Head of caudate nucleus (tissue), 42 donors: Measurements from ENCODE around the gene TFAP2B.

Source experiments
- DNase-seq, 42 donors: peaks; one replicate each; pipeline versions ENCODE4 v3.0.0 to v3.0.0-alpha.2; 2020 to 2021; ENCODE audit warnings: mixed read lengths in 7 of 42
- intact Hi-C: fragments of 100-400 bp; cut with DNase I; formaldehyde crosslinking; loops from one replicate; pipeline ENCODE4 v1.15.0; 2022

The TFAP2B gene

DNA sequence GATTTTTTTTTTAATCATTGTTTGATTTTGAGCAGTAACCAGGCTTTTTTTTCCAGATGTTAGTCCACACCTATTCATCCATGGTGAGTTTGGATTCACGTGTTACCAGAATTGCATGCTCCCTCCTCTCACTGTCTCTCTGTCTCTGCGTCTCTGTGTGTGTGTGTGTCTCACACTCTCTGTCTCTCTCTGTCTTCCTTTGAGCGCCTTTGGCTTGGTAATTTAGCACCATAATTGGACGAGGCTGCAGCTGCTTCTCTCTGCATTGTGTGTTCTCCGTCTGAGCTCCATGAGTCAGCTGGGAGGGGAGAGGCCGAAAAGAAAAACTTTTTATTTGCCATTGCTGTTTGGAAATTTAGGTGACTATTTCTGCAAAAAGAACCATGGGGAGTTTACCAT lies 3.4 kb downstream of the TFAP2B start:
- DNase-seq: no peak
- intact Hi-C loops: no loop called here

GRCh38 chr6:50823094-50823920 lies 4.6 kb downstream of the TFAP2B start:
- intact Hi-C loops: no loop called here
- DNase-seq: no peak

GRCh38 chr6:50824552-50824951 lies 5.9 kb downstream of the TFAP2B start:
- DNase-seq: no peak
- intact Hi-C loops: no loop called here

- intact Hi-C loops: no loop called here
- DNase-seq: no peak
Measured at GRCh38 chr6:50825375-50826036, 6.8 kb downstream of the TFAP2B start.

DNA sequence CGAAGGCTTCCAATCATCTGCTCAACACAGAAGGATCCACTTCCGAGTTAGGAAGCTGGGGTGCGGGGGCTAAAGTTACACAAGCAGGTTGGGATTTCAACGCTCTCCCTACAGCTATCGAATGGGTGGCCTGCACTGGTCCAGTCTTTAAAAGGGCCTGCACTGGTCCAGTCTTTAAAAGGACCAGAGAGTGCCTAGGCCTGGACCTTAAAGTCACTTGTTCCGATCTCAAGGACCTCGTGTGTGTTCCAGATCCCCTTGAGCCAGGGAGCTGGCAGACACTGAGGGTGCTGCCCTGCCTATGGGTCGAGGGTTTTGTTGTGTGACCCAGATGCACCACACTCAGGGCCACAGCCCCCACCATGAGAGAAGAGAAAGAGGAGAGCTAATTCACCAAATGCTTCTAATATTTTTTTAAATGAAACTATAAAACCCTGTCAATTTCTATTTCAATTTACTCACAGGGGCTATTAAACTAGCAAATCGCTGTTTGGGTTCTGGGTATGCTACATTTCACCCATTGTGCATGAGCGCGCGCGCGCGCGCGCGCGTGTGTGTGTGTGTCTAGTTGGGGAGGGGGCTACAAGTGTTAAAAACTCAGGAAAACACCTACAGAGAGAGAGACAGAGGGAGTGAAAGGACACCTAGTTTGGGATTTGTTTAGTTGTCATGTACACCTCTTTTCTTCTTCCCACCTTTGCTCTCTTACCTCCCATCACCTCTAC lies 7.5 kb downstream of the TFAP2B start:
- no peak for DNase-seq
- intact Hi-C loops: no loop called here

GRCh38 chr6:50826803-50827202 lies 8.1 kb downstream of the TFAP2B start:
- DNase-seq: no peak
- intact Hi-C loops: no loop called here

- intact Hi-C loops: no loop called here
- no peak for DNase-seq
Measured at GRCh38 chr6:50829049-50829448, 10.4 kb downstream of the TFAP2B start.

DNA sequence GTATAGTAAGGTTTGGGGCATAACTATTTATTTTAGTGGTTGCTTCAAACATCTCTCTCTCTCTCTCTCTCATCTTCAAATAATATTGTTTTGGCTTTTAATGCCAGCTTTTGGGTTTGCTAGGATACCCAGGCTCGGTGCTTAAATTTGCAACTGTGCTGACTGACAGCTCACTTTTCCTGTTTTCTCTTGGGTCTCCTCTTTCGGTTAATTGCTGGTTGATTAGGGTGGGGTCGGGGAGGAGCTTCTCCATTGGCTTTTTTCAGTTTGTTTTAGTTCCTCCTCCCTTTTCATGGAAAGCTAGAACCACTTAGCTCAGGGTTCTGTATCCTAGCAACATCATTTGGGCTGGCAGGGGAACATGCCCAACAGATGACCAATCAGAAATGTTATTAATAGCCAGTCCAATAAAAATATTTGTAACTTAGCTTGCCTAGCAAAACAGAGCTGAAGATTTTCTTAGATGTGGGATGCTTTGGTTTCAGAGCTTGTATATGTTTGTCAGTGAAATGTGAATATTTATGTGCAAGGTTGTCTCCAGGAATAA lies 11.3 kb downstream of the TFAP2B start:
- intact Hi-C loops: no loop called here

GRCh38 chr6:50831186-50831585 lies 12.5 kb downstream of the TFAP2B start:
- no peak for DNase-seq
- intact Hi-C loops: no loop called here

More for the DNA sequence above, 11.3 kb downstream of the TFAP2B start:
- DNase-seq: no peak

GRCh38 chr6:50832912-50833311 lies 14.2 kb downstream of the TFAP2B start:
- no peak for DNase-seq
- intact Hi-C loops: no loop called here

DNA sequence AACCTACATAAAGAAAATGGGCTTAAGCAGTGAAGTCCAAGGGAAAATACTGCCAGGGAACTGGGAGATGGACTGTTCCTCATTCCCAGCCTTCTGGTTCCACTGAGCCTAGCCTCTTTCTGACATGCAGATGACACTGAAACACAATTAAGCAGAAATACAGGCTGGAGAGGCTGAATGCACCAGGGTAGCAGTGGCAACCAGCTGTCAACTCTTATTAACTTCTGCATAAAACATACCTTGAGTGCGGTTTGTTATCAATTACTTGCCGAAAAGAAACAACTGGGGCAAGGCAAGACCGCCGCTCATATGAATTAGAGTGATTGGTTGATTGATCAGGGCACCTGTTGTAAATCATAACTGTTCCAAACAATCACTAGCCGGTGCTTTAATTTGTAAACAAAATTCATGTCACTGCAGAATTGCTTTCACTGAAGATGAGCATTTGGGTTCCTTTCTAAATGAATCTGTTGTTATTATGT lies 16.3 kb downstream of the TFAP2B start:
- no peak for DNase-seq
- intact Hi-C loops: no loop called here

DNA sequence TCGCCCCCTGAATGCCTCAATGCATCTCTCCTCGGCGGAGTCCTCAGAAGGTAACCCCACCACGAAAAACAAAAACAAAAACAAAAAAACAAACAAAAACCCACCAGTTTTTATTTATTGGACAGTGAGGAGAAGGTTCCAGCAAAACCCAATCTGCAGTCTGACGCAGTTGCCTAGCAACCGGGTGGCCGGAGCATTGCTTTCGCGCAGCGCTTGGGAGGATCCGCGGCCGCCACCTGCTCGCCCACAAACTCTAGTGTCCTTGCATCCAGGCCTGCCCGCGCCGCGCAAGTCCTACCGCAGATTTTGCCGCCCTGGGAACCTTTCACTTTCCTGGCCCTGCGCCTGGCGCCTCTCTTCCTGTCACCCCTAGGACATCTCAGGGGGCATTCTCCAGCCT lies 17.6 kb downstream of the TFAP2B start:
- intact Hi-C loops: no loop called here
- no peak for DNase-seq

- no peak for DNase-seq
- intact Hi-C loops: no loop called here
Measured at GRCh38 chr6:50837589-50838445, 19.1 kb downstream of the TFAP2B start.

DNA sequence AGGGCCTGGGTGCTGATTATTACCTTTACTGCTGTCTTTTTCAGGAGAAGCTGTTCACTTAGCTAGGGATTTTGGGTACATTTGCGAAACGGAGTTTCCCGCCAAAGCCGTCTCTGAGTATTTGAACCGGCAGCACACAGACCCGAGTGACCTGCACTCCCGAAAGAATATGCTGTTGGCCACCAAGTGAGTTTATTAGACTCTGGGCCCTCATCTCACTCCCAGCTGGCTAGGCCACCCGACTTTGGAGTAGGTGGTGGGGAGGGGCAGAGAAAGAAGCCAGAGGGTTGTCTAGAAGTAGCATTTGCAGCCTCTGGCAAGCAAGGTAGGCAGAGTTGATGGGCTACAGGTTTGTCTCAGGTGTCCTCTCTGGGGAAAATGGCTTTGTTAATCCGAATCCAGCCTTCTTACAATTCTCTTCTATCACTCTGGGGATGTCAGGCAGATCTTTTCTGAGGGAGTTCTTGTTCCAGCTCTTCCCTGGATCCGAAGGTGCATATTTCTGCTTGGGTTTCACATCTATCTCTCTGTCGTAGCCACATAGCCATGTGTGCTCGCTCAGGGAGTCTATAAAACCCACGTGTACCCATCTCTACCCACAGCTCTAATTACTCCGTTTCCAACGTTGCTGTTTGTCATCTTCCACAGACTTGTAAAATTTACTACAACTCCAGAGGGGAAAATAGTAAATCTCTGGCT lies 21.6 kb downstream of the TFAP2B start:
- DNase-seq: no peak
- intact Hi-C loops: no loop called here

GRCh38 chr6:50840811-50841192 lies 22.1 kb downstream of the TFAP2B start:
- intact Hi-C loops: no loop called here
- DNase-seq: no peak

- intact Hi-C loops: no loop called here
- DNase-seq: no peak
Measured at GRCh38 chr6:50842446-50842845, 23.8 kb downstream of the TFAP2B start.

DNA sequence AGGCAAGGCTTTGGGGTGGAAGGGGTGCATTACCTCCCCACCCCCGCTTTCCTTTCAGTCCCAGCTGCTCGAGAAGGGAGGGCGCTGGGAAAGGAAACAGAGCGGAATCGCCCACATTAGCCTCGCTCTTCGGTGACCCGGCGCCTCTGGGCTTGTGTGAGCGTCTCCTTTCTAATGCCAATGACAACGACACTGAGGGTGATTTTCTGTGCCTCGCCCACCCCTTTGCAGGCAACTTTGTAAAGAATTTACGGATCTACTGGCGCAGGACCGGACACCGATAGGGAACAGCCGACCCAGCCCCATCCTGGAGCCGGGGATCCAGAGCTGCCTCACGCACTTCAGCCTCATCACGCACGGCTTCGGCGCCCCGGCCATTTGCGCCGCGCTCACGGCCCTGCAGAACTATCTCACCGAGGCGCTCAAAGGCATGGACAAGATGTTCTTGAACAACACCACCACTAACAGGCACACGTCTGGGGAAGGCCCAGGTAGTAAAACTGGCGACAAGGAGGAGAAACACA lies 24.3 kb downstream of the TFAP2B start:
- intact Hi-C loops: no loop called here
- no peak for DNase-seq

GRCh38 chr6:50843842-50844241 lies 25.2 kb downstream of the TFAP2B start:
- intact Hi-C loops: no loop called here
- no peak for DNase-seq
